NCI-H2196 (cell line): Measurements from ENCODE around the gene KDM8.
"Not testable (repeated sequence)": the region's sequence is repeated elsewhere in the genome, so short reads cannot be mapped to it uniquely, and the experiment has no call there.

ENCODE experiments used
- DNase-seq: peaks from one replicate; lab custom pipeline; 2025; ENCODE audit not compliant: unreplicated experiment; lab: John Stamatoyannopoulos, UW

KDM8 gene

GRCh38 chr16:27241658-27242057 lies 38.3 kb downstream of the KDM8 start:
- DNase-seq: no peak

GRCh38 chr16:27242398-27242797 lies 39.1 kb downstream of the KDM8 start:
- no peak for DNase-seq

- no peak for DNase-seq
These were observed 39.7 kb downstream of the KDM8 start for GRCh38 chr16:27242868-27243590.

GRCh38 chr16:27243725-27244362 lies 40.5 kb downstream of the KDM8 start:
- DNase-seq: no peak

- no peak for DNase-seq
These were observed 41.0 kb downstream of the KDM8 start for GRCh38 chr16:27244363-27244755.

GRCh38 chr16:27245276-27246172 lies 42.2 kb downstream of the KDM8 start:
- DNase-seq: no peak

- no peak for DNase-seq
These were observed 43.1 kb downstream of the KDM8 start for GRCh38 chr16:27246439-27246838.

- not testable (repeated sequence) for DNase-seq
These were observed 43.8 kb downstream of the KDM8 start for GRCh38 chr16:27247076-27247475.

- no peak for DNase-seq
These were observed 44.7 kb downstream of the KDM8 start for GRCh38 chr16:27248036-27248435.

GRCh38 chr16:27248886-27249285 lies 45.6 kb downstream of the KDM8 start:
- DNase-seq: not testable (repeated sequence)

- no peak for DNase-seq
These were observed 48.3 kb downstream of the KDM8 start for GRCh38 chr16:27251541-27252205.

GRCh38 chr16:27252206-27252585 lies 48.9 kb downstream of the KDM8 start:
- no peak for DNase-seq

- no peak for DNase-seq
These were observed 50.2 kb downstream of the KDM8 start for GRCh38 chr16:27253526-27253930.

GRCh38 chr16:27254262-27254811 lies 51.0 kb downstream of the KDM8 start:
- no peak for DNase-seq

- no peak for DNase-seq
These were observed 53.5 kb downstream of the KDM8 start for GRCh38 chr16:27256861-27257260.

- DNase-seq: no peak
These were observed 53.9 kb downstream of the KDM8 start for GRCh38 chr16:27257271-27257670.

- no peak for DNase-seq
These were observed 55.0 kb downstream of the KDM8 start for GRCh38 chr16:27258241-27258734.

GRCh38 chr16:27259710-27260109 lies 56.4 kb downstream of the KDM8 start:
- DNase-seq: no peak

- DNase-seq: not testable (repeated sequence)
These were observed 59.6 kb downstream of the KDM8 start for GRCh38 chr16:27262904-27263423.

GRCh38 chr16:27264151-27264550 lies 60.8 kb downstream of the KDM8 start:
- no peak for DNase-seq
